Progenitor cell of endocrine pancreas (in vitro differentiated cells): ENCODE measurements around the gene COMMD3. TPM values are rescaled to one million over a fixed set of nuclear protein-coding genes. Genes with fewer than 3 reads are reported as not detected.
A peak's percentile ranks its signal among the peaks of the same experiment; 100 is the strongest.
"Not testable (repeated sequence)": the region's sequence is repeated elsewhere in the genome, so short reads cannot be mapped to it uniquely, and the experiment has no call there.

Source experiments
- DNase-seq: peaks from one replicate; pipeline ENCODE4 v3.0.0; 2021; ENCODE audit warnings: low spot score; ENCODE audit not compliant: unreplicated experiment
- H3K27ac Mint-ChIP-seq: 2 replicates; pipeline ENCODE4 v1.8.0; 2021; ENCODE audit warnings: mild to moderate bottlenecking, moderate library complexity, mixed read lengths
- H3K27me3 Mint-ChIP-seq: 2 replicates; pipeline ENCODE4 v1.8.0; 2021; ENCODE audit warnings: mixed read lengths
- H3K36me3 Mint-ChIP-seq: 2 replicates; pipeline ENCODE4 v1.8.0; 2022; ENCODE audit warnings: mixed read lengths; ENCODE audit not compliant: insufficient read depth
- H3K4me1 Mint-ChIP-seq: 2 replicates; pipeline ENCODE4 v1.8.0; 2021; ENCODE audit warnings: low read depth, mixed read lengths
- H3K4me3 Mint-ChIP-seq: 2 replicates; pipeline ENCODE4 v1.8.0; 2021; ENCODE audit warnings: low read depth, mild to moderate bottlenecking, moderate library complexity, mixed read lengths
- H3K9me3 Mint-ChIP-seq: 2 replicates; pipeline ENCODE4 v1.8.0; 2021; ENCODE audit warnings: low read depth, mixed read lengths
- CTCF ChIP-seq: fragments of 200-600 bp; sonication (generic); IDR thresholded peaks from one replicate; pipeline ENCODE4 v1.5.0; 2021; ENCODE audit warnings: antibody characterized with exemption, mild to moderate bottlenecking; ENCODE audit not compliant: unreplicated experiment
- total RNA-seq: library from RNA; stranded (reverse); gene quantifications from 2 replicates; pipeline ENCODE4 v1.2.1, GENCODE V29; 2021

COMMD3 gene
- total RNA-seq, 1 donor from 2014 or later: 48.5 TPM

GRCh38 chr10:22305721-22306120, 10.5 kb upstream of the COMMD3 start:
- no peaks in the 10 kb centered on the region for H3K4me1 Mint-ChIP-seq
- H3K27ac Mint-ChIP-seq: no peak overlapping the region
- no peak for DNase-seq
- no peak for TF ChIP-seq CTCF
- no peak overlapping the region for H3K4me3 Mint-ChIP-seq
- H3K9me3 Mint-ChIP-seq: peaks cover 2% of the 10 kb centered on the region
- H3K36me3 Mint-ChIP-seq: no peaks in the 10 kb centered on the region
- H3K27me3 Mint-ChIP-seq: peaks cover 6% of the 10 kb centered on the region

GRCh38 chr10:22308390-22308789, 7.8 kb upstream of the COMMD3 start:
- Mint-ChIP-seq H3K4me1 (no peaks in the 10 kb centered on the region), H3K4me3 (no peak overlapping the region), H3K9me3 (peaks cover 2% of the 10 kb centered on the region)

GRCh38 chr10:22309180-22310000, 6.8 kb upstream of the COMMD3 start:
- TF ChIP-seq CTCF: no peak
- H3K27ac Mint-ChIP-seq: no peak overlapping the region
- H3K27me3 Mint-ChIP-seq: peaks cover 33% of the 10 kb centered on the region
- no peak overlapping the region for H3K4me3 Mint-ChIP-seq
- DNase-seq: no peak
- no peaks in the 10 kb centered on the region for H3K9me3 Mint-ChIP-seq
- H3K36me3 Mint-ChIP-seq: no peaks in the 10 kb centered on the region
- H3K4me1 Mint-ChIP-seq: no peaks in the 10 kb centered on the region

More at GRCh38 chr10:22308390-22308789, 7.8 kb upstream of the COMMD3 start:
- Mint-ChIP-seq H3K27ac (no peak overlapping the region), H3K27me3 (peaks cover 25% of the 10 kb centered on the region), H3K36me3 (no peaks in the 10 kb centered on the region)
- TF ChIP-seq CTCF: no peak
- DNase-seq: no peak

- not testable (repeated sequence) for H3K27ac Mint-ChIP-seq, H3K4me3 Mint-ChIP-seq, H3K36me3 Mint-ChIP-seq, H3K9me3 Mint-ChIP-seq, H3K4me1 Mint-ChIP-seq, DNase-seq
- H3K27me3 Mint-ChIP-seq: peaks cover 38% of the 10 kb centered on the region
Observed at GRCh38 chr10:22310012-22310411, 6.2 kb upstream of the COMMD3 start.

GRCh38 chr10:22310928-22311327, 5.3 kb upstream of the COMMD3 start:
- Mint-ChIP-seq H3K4me1 (peaks cover 6% of the 10 kb centered on the region), H3K36me3 (no peaks in the 10 kb centered on the region), H3K9me3 (no peaks in the 10 kb centered on the region), H3K27ac (no peak overlapping the region), H3K4me3 (no peak overlapping the region), H3K27me3 (peaks cover 43% of the 10 kb centered on the region)
- no peak for TF ChIP-seq CTCF
- no peak for DNase-seq

- Mint-ChIP-seq H3K27ac (no peak overlapping the region), H3K4me3 (peak overlapping the region; percentile 84), H3K9me3 (no peaks in the 10 kb centered on the region), H3K27me3 (peaks cover 62% of the 10 kb centered on the region), H3K4me1 (peaks cover 13% of the 10 kb centered on the region), H3K36me3 (no peaks in the 10 kb centered on the region)
- no peak for TF ChIP-seq CTCF
- no peak for DNase-seq
Observed at GRCh38 chr10:22314852-22315251, 1.3 kb upstream of the COMMD3 start.
